ENCODE data around the gene GOLM1.

DNA sequence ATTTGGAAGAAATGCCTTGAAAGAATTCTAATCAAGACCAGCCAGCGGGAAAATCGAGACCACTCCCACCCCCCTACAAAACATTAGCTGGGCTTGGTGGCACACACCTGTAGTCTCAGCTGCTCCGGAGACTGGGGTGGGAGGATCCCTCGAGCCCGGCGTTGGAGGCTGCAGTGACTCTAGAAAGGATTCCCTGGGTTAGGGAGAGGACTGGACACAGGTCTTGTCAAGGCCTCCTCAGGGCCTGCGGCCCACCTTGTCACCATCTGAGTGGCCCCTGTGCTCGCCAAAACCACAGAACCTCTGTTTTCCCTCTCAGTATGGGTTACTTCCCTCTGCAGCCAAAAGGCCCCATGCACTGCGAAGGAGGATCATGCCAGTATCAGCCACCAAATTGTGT, 16.5 kb upstream of the GOLM1 start:
- TF ChIP-seq, protein P1, sequence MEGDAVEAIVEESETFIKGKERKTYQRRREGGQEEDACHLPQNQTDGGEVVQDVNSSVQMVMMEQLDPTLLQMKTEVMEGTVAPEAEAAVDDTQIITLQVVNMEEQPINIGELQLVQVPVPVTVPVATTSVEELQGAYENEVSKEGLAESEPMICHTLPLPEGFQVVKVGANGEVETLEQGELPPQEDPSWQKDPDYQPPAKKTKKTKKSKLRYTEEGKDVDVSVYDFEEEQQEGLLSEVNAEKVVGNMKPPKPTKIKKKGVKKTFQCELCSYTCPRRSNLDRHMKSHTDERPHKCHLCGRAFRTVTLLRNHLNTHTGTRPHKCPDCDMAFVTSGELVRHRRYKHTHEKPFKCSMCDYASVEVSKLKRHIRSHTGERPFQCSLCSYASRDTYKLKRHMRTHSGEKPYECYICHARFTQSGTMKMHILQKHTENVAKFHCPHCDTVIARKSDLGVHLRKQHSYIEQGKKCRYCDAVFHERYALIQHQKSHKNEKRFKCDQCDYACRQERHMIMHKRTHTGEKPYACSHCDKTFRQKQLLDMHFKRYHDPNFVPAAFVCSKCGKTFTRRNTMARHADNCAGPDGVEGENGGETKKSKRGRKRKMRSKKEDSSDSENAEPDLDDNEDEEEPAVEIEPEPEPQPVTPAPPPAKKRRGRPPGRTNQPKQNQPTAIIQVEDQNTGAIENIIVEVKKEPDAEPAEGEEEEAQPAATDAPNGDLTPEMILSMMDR (IDR thresholded peaks at IDR 0.05) = no peak
- no peak for TF ChIP-seq EZH2 (IDR thresholded peaks at IDR 0.05; ENCODE audit: borderline replicate concordance, insufficient read depth, low read depth, low read length, poor library complexity, severe bottlenecking)
